ENCODE data around the gene PTPN23.
A peak's percentile ranks its signal among the peaks of the same experiment; 100 is the strongest.

Gene PTPN23

DNA sequence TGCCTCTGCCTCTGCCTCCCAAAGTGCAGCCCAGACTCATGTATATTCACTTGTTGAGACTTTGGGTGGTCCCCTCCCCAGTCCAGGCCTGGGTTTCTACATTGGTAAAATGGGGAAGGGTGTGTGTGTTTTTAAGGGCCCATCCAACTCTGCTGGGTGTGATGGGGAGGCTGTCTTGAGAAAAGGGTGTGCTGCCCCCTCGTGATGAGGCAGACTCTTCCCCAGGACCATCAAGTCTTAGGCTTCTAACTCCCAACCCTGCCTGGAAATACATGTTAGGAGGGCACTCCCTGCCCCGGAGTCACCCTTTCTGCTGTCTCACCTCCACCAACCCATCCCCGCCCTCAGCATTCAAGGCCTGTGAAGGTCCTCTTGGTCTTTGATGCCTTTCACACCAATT lies 4.4 kb upstream of the PTPN23 start:
- no peak for DNase-seq

DNA sequence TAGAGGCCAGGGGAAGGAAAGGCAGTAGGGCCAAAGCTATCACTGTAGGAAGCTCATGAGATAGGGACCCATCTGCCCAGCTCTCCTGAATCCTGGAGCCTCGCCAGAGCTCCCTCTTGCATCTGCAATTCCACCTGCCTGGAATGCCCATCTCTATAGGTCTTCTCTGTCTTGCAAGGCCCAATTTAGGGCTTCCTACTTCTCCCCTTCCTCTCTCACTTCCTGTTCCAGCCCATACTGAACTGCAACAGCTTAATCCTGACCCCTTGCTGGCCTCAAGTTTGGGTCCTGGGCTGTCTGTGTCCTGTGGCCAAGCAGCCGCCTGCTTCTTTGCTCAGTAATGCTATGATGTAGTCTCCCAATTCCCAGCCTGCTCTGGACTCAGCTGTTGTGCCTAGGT lies 3.6 kb upstream of the PTPN23 start:
- no peak for DNase-seq

DNA sequence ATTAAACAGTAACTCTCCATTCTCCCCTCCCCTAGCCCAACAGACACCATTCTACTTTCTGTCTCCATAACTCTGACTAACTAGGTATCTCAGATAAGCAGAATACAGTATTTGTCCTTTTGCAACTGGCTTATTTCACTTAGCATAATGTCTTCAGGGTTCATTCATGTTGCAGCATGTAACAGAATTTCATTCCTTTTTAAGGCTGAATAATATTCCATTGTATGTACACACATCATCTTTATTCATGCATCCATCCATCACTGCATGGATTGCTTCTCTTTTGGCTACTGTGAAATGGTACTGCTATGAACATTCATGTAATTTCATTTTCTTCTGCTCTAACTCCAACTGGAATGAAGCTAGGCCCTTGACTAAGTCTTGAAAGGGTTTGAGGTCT lies 2.0 kb upstream of the PTPN23 start:
- DNase-seq: no peak

DNA sequence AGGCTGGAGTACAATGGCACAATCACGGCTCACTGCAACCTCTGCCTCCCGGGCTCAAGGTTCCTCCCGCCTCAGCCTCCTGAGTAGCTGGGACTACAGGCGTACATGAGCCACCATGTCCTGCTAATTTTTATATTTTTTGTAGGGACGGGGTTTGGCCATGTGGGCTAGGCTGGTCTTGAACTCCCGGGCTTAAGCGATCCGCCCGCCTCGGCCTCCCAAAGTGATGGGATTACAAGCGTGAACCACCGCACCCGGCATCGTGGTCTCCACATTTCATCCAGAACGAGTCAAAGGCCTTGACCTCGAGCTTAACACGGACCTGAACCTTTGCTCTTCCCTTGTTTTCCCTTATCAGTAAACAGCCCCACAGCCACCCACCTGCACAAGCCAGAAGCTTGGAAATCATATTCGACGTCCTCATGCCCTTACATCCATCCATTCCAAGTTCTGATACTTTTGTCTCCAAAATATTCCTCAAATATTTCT lies 1.4 kb upstream of the PTPN23 start:
- DNase-seq: no peak

DNA sequence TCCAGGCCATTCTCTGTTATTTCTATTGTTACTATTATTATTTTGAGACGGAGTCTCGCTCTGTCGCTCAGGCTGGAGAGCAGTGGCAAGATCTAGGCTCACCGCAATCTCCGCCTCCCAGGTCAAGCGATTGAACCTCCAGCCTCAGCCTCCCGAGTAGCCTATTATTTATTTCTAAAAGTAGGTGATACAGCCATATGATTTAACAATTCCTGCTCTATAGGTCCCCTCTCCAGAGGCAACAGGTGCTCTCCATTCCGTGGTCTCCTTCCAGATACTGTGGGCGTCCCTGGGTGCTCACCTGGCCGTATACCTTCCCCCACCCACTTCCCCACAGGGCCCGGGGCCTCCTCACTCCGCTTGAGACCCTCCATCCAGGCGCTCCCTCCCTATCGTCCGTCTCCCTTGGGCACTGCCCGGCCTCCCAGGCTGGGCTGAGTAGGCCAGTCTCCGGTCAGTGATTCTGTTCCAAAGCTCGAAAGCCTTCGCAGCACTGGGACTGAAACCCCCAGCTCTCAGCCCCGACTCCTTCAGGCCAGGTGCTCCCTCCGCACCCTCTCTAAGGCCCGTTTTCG lies 708 bp upstream of the PTPN23 start:
- no peak for DNase-seq

DNA sequence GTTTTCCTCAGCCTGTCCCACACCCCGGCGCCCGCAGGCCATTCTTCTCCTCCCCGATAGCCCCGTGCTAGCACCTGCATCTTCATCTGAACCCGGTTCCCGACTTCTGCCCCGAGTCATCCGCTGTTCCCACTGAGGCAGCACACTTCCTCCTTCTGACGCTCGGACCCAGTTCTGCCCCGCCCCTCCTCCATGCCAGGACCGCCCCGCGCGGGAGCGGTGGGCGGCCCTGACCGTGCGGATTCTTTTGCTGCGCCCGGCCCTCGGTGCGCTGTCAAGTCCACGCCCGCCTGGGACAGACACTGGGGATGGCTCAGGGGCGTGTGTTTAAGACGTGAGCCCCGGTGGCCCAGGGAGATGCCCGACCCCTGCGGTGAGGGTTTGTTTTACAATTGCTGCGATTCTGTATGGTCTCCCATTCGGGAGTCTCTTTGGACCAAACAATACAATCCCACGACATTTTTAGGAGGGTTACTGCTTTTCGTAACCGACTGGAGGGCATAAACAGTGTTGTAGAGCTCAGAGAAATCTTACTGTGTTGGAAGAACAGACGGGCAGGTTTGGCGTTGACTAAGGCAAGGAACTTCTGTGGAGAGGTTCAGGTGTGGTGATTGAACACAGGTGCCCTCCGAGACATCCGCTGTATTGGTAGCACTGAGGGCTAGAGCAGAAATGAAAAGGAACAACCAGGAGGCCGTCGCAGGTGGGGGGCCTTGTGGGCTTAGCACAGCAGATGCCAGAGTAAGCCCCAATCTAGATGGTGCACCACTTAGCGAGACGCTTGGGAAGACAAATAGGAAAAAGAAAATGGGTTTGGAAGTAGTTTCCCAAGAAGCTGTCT lies 716 bp downstream of the PTPN23 start:
- DNase-seq: peak; percentile 51

DNA sequence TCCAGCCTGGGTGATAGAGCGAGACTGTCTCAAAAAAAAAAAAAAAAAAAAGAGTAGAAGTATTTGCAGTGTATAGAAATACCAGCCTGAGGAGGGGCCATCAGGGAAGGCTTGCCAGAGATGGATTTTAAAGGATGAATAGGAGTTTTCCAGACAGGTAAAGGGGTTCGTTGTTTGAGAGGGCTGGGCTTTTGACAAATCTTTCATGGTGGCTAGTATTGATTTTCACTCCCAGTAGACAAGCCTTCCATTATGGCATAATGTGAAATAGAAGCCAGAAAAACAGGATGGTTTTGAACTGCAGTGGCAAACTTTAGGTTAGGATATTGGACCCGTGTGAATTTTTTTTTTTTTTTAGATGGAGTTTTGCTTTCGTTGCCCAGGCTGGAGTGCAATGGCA lies 3.6 kb downstream of the PTPN23 start:
- DNase-seq: no peak

DNA sequence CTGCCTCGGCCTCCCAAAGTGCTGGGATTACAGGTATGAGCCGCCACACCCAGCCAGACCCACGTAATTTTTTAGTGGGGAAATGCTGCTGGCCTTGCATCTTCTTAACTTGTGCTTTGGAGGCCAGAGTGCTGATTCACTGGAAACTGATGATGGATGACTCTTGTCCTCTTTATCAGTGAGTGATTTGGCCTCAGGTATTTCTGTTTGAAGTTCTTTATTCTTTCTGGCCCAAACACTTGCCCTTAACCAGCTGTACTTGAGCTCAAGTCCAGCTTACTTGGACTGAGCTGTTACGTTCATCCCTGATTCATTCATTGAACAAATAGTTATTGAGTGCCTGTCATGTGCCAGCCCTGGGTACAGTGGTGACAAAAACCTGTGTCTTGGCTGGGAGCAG lies 4.2 kb downstream of the PTPN23 start:
- no peak for DNase-seq

DNA sequence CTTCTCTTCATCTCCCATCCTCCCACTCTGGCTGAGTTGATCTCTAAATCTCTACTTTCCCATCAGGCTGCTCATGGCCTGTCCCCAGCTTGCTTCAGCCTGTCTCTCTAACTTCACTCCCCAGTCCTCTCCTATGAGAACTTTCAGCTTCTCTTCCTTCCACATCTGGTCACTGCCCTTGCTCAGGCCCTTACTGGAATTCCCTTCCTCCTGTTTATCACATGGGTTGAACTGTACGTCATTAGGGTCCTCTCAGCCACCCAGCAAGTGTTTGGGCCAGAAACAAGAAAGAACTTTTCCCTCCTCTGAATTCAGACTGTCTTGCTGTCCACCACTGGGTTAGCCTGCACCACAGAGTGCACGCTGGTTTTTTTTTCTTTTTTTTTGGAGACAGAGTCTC lies 5.0 kb downstream of the PTPN23 start:
- DNase-seq: no peak

DNA sequence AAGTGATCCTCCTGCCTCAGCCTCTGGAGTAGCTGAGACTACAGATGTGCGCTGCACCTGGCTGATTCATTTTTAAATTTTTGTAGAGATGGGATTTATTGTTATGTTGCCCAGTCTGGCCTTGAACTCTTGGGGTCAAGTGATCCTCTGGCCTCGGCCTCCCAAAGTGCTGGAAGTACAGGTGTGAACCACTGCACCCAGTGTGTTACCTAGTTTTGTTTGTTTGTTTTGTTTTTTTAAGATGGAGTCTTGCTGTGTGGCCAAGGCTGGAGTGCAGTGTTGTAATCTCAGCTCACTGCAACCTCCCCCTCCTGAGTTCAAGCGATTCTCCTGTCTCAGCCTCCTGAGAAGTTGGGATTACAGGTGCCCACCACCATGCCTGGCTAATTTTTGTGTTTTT lies 12.1 kb downstream of the PTPN23 start:
- no peak for DNase-seq

DNA sequence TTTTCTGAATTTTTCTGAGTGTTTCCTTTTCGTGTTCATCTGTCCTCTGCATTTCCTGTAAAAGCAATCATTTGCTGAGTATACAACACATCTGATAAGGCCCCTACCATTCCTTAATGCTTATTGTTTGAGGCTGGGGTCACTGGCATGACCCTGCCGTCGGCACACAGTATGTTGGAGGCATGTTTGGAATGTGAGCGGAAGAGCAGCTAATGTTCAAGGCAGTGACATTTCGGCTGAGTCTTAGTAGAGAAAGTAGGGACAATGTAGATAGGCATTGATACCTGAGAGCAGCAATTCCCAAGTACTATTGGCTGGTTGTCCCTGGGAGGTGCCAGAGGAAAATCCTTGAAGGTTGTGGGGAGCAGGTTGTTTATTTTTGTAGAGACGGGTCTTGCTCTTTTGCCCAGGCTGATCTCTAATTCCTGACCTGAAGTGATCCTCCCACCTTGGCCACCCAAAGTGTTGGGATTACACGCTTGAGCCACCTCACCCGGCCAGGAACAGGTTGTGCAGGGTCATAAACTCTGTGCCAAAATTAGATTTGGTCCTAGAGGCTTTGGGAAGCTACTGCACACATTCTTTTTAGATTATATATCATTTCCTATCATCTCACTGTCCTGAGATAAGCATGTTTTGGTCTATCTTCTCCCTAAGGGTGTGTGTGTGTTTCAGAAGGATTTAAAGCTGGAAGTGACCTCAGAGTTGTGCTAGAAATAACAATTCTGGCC lies 13.5 kb downstream of the PTPN23 start:
- no peak for DNase-seq

DNA sequence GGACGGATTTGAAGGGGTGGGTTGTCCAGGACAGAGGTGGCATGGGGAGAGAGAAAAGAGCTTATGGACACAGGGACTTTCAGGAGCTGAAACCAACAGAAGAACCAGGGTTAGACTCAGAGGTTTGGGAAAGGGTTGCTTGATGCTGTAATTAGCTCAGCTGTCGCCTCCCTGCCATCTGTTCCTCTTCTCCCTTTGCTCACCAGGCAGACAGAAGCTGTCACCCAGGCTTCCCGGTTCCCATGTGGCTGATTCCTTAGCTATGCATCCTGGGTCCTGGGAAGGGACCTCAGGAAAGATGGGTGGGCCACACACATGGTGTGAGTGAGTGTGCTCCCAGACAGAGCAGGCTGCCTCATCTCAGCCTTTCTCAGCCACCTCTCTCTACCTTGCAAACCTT lies 14.1 kb downstream of the PTPN23 start:
- no peak for DNase-seq

DNA sequence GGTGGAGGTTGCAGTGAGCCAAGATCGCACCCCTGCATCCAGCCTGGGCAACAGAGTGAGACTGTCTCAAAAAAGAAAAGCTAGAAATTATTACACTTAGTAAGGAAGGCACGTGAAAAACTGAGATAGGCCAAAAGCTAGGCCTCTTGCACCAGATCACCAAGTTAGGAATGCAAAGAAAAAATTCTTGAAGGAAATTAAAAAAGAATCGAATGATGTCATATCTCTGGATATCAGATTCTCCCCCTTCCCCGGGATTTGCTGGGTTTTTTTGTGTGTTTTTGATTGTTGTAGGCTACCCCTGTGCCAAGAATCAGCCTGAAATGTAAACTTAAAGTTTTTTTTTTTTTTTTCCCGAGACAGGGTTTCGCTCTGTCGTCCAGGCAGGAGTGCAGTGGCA lies 17.4 kb downstream of the PTPN23 start:
- no peak for DNase-seq

DNA sequence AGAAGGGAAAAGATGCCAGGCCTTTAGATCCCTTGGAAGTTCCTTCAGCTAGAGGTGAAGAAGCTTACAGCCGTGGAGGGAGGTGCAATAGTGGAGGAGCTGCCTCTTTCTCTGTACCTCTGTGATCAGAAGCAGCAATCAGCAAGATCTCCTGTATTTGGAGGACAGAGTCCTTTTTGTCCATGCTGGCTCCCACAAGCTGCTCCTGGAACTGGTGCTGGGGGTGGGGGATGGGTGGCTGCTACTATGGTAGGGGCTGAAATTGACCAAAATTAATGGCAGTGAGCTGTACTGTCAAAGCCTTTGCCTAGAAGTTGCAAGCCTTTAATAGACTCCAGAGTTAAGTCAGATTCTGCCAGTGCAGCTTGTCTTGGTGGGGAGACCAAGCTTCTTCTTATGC lies 18.2 kb downstream of the PTPN23 start:
- DNase-seq: no peak

DNA sequence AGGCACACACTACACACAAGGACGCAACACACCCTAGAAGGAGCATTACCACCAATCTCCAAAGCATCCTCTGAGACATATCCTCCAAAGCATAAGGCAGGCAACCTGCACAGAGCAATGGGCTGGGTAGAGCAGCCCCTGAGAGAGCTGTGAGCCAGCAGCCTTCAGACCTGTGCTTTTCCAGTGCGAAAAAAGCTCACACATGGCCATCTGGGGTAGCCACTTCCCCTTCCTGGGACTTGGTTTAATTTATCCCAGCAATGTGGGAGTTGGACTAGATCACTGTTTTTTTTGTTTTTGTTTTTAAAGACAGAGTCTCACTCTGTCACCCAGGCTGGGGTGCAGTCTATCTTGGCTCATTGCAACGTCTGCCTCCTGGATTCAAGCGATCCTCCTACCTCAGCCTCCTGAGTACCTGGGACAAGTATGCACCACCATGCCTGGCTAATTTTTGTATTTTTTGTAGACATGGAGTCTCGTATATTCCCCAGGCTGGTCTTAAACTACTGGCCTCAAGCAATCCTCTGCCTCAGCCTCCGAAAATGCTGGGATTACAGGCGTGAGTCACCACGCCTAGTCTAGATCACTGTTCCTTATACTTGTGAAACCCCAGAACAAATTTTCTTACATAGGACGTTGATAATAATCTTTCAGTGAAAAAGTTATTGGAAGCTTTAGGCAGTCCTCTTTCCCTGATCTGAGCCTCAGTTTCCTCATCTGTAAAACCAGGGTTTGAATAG lies 18.9 kb downstream of the PTPN23 start:
- DNase-seq: no peak

DNA sequence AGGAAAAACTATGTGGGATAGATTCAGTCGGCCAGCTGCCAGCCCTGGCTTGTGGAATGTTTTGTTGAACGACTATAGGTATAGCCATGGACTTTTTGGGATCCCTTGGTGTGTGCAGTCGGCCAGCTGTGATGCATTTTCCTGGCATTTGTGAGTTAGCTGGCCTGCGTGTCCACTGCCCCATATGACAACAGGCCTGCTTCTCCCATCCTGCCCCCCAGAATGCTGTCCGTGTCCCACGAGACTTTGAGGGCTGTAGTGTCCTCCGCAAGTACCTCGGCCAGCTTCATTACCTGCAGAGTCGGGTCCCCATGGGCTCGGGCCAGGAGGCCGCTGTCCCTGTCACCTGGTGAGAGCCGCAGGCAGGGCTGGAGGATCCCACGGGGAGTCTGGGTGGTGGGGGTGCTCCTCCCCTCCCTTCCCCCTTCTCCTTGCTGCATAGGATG lies 23.6 kb downstream of the PTPN23 start:
- DNase-seq: no peak

DNA sequence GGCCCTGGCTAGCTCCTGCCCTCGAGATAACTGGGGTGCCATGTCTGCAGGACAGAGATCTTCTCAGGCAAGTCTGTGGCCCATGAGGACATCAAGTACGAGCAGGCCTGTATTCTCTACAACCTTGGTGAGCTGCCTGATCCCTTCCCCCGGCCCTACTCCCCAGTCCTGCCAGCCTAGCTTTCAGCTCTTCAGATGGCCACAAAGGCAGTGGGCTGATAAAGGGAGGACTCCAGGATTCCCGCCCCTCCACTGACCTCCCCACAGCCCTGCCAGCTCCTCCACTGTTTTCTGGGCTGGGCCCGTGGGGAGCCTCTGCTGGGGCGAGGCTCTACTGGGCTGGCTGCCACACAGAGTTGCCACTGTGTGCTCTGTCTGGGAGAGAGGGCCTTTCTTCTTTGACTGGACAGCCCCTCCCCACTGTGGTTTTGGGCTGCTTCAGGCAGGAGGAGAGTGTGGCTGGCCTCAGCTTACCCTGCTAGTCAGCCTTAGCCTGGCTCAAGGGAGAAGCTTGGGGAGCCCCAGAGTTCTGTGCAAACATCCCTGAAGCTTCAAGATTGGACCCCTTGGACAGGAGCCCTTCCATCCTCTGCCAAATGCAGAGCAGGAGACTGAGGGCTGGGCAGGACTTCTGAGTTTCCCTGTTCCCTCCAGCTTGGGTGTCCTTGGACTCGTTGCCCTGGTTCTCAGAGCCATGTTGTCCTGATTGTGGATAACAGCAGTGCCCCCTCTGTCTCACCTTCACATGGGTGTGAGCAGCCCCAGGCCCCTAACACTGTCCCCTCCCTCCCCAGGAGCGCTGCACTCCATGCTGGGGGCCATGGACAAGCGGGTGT lies 24.4 kb downstream of the PTPN23 start:
- DNase-seq: no peak

DNA sequence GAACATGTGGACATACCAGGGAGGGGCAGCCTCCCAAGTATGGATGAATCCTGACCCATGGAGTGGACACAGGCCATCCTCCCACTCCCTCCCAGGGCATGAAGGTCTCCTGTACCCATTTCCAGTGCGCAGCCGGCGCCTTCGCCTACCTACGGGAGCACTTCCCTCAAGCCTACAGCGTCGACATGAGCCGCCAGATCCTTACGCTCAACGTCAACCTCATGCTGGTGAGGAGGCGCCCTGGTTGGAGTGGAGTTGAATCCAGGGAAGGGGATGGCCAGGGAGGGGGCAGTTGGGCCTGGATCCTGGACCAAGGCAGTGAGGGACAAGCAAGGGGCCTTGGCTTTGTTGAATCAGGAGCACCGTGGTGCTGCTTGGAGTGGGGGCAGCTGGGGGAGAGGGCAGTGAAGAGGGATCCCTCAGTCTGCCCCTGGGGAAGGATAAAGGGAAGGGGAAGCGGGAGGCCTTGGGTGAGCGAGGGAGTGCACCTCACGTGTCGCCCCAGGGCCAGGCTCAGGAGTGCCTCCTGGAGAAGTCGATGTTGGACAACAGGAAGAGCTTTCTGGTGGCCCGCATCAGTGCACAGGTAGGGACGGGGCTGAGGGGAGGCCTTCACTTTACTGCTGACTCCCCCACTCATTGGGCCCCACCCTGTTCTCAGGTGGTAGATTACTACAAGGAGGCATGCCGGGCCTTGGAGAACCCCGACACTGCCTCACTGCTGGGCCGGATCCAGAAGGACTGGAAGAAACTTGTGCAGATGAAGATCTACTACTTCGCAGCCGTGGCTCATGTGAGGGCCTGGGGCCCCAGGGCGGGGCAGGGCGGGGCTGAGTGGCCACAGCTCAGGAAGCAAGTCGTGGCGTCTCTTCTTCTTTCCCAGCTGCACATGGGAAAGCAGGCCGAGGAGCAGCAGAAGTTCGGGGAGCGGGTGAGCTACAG lies 25.3 kb downstream of the PTPN23 start:
- no peak for DNase-seq

DNA sequence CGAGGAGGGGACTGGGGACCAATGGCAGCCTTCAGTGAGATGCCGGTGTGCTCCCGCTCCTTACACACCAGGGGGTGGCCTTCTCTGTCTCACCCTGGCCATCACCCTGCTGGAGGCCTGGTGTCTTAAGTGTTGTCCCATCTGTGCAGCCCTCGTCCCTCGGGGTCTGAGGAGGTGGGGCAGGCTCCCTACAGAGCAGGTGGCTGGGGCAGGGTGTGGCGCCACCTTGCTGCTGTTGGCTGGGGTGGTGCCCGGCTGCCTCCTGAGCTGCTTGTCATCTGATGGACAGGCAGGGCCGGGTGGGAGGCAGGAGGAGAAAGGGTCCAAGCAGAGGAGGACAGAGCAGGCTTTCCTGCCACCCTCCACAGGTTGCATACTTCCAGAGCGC lies 25.9 kb downstream of the PTPN23 start:
- no peak for DNase-seq

DNA sequence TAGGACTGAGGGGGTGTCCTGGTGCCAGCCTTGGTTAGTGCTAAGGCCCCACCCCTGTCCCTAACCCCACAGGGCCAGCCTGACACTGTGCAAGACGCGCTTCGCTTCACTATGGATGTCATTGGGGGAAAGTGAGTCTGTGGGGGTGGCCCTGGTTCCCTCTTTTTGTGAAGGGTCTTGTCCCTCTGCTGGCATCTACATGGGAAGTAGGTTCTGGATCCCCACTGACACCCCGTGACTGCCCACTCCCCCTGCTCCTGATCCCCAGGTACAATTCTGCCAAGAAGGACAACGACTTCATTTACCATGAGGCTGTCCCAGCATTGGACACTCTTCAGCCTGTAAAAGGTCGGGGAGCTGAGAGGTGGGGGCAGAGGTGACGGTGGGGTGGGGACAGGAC lies 26.4 kb downstream of the PTPN23 start:
- no peak for DNase-seq

Measured in NCI-H1092 (cell line).